K562 (cell line): ENCODE measurements around the gene TXNIP. TPM values are rescaled to one million over a fixed set of nuclear protein-coding genes. Genes with fewer than 3 reads are reported as not detected.

Source experiments
- BCL6 ChIP-seq: fragments of 250-450 bp; sonication (Bioruptor Pico); IDR thresholded peaks from 2 replicates; pipeline ENCODE4 v1.4.0; 2020
- HMG20B ChIP-seq: fragments of 250-450 bp; sonication (Bioruptor Pico); IDR thresholded peaks from 2 replicates; pipeline ENCODE4 v1.5.0; 2021; ENCODE audit warnings: mild to moderate bottlenecking
- KAT7 ChIP-seq: sonication (generic); formaldehyde crosslinking; IDR thresholded peaks from 2 replicates; pipeline ENCODE4 v1.8.0; 2022; ENCODE audit warnings: missing genetic modification reagents, mild to moderate bottlenecking, borderline replicate concordance
- PTBP1 ChIP-seq: fragments of 200-400 bp; formaldehyde crosslinking; IDR thresholded peaks from 2 replicates; pipeline ENCODE4 v1.6.1; 2017; ENCODE audit warnings: low read depth, low read length
- SAP30 ChIP-seq: fragments of 200-600 bp; sonication (generic); IDR thresholded peaks from 2 replicates; pipeline ENCODE4 v1.6.1; 2012; ENCODE audit warnings: borderline replicate concordance, low read depth, mild to moderate bottlenecking, moderate library complexity, low read length, control low read depth, inconsistent platforms; ENCODE audit not compliant: insufficient read depth, poor library complexity, severe bottlenecking
- SMC3 ChIP-seq: conservative IDR thresholded peaks from 2 replicates; pipeline ENCODE4 v1.6.1; 2011; ENCODE audit warnings: low read depth, low read length, improper control_type of control experiment; ENCODE audit not compliant: insufficient read depth
- SPI1 ChIP-seq: IDR thresholded peaks from 2 replicates; pipeline ENCODE4 v1.6.1; 2011; ENCODE audit warnings: low read depth, low read length, control low read depth, borderline replicate concordance
- polyA plus RNA-seq, 8 experiments: library from polyadenylated mRNA; depleted of rRNA in 4 of 8; stranded (reverse) in 5 of 8; unstranded in 3 of 8; fragments of >200 nt; fragmentation: Nextera tagmentation in 2 of 8; fragmentation: Illumina TruSeq in 1 of 8; extraction: Ambion mirVana in 2 of 8; extraction: Trizol in 1 of 8; gene quantifications; 2 replicates each; pipeline versions ENCODE4 v1.2.1 to v1.2.3, GENCODE V29; 2011 to 2014; ENCODE audit warnings: inconsistent platforms in 1 of 8, missing spikeins in 1 of 8
- total RNA-seq, 7 experiments: library from RNA; depleted of rRNA in 6 of 7; stranded (reverse); fragments of >200 nt in 6 of 7; fragmentation: Illumina TruSeq in 2 of 7; extraction: Trizol in 2 of 7; gene quantifications; 2 replicates each; pipeline versions ENCODE4 v1.2.1 to v1.2.3, GENCODE V29; 2011 to 2021; ENCODE audit warnings: low replicate concordance in 1 of 7
- TF ChIP-seq, protein P1 (sequence below): IDR thresholded peaks from 2 replicates; pipeline ENCODE4 v1.6.1; 2014; ENCODE audit warnings: antibody characterized with exemption
- TF ChIP-seq, protein P2 (sequence below): fragments of 250-450 bp; sonication (Bioruptor Pico); IDR thresholded peaks from 2 replicates; pipeline ENCODE4 v1.5.0; 2022; ENCODE audit warnings: mild to moderate bottlenecking
- TF ChIP-seq, protein P3 (sequence below): fragments of 150-350 bp; conservative IDR thresholded peaks from 2 replicates; pipeline ENCODE4 v1.6.1; 2014; ENCODE audit warnings: low read length
- TF ChIP-seq, protein P4 (sequence below): fragments of 250-450 bp; sonication (Bioruptor Pico); IDR thresholded peaks from 2 replicates; pipeline ENCODE4 v1.8.0; 2021; ENCODE audit warnings: moderate library complexity, mild to moderate bottlenecking, inconsistent platforms
- TF ChIP-seq, protein P5 (sequence below): fragments of 450-650 bp; IDR thresholded peaks from 2 replicates; pipeline ENCODE4 v1.6.1; 2016; ENCODE audit warnings: missing biosample characterization, missing genetic modification characterization
- TF ChIP-seq, protein P6 (sequence below): fragments of 450-650 bp; IDR thresholded peaks from 2 replicates; pipeline ENCODE4 v1.6.1; 2016; ENCODE audit warnings: low read depth, mild to moderate bottlenecking, moderate library complexity
- TF ChIP-seq, protein P7 (sequence below): fragments of 450-650 bp; formaldehyde crosslinking; IDR thresholded peaks from 2 replicates; pipeline ENCODE4 v1.4.0; 2022; ENCODE audit warnings: mild to moderate bottlenecking, moderate library complexity

Gene TXNIP
- total and polyA plus RNA-seq, 9 of the 15 experiments (the other 6 are each of a cell fraction or from before 2014, with no cell fraction given): 120 to 499 (median 257) TPM

DNA sequence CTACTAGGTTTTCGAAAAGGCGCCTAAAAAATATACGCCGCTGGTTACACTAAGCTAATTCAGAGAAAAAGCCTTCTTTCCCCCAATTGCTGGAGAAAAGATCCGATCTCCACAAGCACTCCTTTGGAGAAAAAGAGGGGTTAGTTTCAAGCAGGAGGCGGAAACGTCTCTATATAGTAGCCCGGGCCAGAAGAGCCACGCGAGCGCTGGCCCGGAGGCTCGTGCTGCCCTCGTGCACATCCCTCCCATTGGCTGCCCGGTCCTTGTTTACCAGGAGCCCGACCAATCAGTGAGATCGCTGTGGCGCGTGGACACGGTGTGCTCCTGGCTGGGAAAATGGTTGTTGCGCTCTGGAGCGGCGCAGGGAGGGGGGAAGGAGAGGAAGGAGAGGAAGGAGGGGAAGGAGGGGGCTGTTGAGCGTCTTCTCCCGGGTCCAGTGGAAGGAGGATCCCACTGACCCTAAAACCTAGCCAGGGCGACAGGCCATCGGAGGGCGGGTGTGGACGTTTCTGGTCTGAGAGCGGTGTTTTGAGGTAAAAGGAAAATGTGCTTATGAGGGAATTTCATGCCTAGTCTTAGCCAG is at the start of gene TXNIP (continued):
- TF ChIP-seq, protein P1, sequence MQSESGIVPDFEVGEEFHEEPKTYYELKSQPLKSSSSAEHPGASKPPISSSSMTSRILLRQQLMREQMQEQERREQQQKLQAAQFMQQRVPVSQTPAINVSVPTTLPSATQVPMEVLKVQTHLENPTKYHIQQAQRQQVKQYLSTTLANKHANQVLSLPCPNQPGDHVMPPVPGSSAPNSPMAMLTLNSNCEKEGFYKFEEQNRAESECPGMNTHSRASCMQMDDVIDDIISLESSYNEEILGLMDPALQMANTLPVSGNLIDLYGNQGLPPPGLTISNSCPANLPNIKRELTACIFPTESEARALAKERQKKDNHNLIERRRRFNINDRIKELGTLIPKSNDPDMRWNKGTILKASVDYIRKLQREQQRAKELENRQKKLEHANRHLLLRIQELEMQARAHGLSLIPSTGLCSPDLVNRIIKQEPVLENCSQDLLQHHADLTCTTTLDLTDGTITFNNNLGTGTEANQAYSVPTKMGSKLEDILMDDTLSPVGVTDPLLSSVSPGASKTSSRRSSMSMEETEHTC: no peak
- no peak for TF ChIP-seq HMG20B
- TF ChIP-seq, protein P2, sequence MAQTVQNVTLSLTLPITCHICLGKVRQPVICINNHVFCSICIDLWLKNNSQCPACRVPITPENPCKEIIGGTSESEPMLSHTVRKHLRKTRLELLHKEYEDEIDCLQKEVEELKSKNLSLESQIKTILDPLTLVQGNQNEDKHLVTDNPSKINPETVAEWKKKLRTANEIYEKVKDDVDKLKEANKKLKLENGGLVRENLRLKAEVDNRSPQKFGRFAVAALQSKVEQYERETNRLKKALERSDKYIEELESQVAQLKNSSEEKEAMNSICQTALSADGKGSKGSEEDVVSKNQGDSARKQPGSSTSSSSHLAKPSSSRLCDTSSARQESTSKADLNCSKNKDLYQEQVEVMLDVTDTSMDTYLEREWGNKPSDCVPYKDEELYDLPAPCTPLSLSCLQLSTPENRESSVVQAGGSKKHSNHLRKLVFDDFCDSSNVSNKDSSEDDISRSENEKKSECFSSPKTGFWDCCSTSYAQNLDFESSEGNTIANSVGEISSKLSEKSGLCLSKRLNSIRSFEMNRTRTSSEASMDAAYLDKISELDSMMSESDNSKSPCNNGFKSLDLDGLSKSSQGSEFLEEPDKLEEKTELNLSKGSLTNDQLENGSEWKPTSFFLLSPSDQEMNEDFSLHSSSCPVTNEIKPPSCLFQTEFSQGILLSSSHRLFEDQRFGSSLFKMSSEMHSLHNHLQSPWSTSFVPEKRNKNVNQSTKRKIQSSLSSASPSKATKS: no peak
- TF ChIP-seq, protein P3, sequence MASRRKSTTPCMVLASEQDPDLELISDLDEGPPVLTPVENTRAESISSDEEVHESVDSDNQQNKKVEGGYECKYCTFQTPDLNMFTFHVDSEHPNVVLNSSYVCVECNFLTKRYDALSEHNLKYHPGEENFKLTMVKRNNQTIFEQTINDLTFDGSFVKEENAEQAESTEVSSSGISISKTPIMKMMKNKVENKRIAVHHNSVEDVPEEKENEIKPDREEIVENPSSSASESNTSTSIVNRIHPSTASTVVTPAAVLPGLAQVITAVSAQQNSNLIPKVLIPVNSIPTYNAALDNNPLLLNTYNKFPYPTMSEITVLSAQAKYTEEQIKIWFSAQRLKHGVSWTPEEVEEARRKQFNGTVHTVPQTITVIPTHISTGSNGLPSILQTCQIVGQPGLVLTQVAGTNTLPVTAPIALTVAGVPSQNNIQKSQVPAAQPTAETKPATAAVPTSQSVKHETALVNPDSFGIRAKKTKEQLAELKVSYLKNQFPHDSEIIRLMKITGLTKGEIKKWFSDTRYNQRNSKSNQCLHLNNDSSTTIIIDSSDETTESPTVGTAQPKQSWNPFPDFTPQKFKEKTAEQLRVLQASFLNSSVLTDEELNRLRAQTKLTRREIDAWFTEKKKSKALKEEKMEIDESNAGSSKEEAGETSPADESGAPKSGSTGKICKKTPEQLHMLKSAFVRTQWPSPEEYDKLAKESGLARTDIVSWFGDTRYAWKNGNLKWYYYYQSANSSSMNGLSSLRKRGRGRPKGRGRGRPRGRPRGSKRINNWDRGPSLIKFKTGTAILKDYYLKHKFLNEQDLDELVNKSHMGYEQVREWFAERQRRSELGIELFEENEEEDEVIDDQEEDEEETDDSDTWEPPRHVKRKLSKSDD: no peak
- no peak for TF ChIP-seq BCL6 (CRISPR knock-in tag)
- TF ChIP-seq PTBP1: no peak
- TF ChIP-seq, protein P4, sequence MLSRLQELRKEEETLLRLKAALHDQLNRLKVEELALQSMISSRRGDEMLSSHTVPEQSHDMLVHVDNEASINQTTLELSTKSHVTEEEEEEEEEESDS (CRISPR knock-in tag): no peak
- TF ChIP-seq, protein P5, sequence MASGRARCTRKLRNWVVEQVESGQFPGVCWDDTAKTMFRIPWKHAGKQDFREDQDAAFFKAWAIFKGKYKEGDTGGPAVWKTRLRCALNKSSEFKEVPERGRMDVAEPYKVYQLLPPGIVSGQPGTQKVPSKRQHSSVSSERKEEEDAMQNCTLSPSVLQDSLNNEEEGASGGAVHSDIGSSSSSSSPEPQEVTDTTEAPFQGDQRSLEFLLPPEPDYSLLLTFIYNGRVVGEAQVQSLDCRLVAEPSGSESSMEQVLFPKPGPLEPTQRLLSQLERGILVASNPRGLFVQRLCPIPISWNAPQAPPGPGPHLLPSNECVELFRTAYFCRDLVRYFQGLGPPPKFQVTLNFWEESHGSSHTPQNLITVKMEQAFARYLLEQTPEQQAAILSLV: no peak
- TF ChIP-seq SAP30: no peak
- TF ChIP-seq, protein P6, sequence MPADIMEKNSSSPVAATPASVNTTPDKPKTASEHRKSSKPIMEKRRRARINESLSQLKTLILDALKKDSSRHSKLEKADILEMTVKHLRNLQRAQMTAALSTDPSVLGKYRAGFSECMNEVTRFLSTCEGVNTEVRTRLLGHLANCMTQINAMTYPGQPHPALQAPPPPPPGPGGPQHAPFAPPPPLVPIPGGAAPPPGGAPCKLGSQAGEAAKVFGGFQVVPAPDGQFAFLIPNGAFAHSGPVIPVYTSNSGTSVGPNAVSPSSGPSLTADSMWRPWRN: peak; percentile 92
- TF ChIP-seq SMC3: no peak
- peak; percentile 43; the same call in 1 of the 2 replicates for TF ChIP-seq SPI1
- TF ChIP-seq, protein P7, sequence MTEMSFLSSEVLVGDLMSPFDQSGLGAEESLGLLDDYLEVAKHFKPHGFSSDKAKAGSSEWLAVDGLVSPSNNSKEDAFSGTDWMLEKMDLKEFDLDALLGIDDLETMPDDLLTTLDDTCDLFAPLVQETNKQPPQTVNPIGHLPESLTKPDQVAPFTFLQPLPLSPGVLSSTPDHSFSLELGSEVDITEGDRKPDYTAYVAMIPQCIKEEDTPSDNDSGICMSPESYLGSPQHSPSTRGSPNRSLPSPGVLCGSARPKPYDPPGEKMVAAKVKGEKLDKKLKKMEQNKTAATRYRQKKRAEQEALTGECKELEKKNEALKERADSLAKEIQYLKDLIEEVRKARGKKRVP (CRISPR knock-in tag): peak; percentile 57
- TF ChIP-seq KAT7 (CRISPR knock-in tag): no peak
